ENCODE results near the gene WDR3. TPM values are rescaled to one million over a fixed set of nuclear protein-coding genes. Genes with fewer than 3 reads are reported as not detected.

The WDR3 gene
- total RNA-seq, 2 experiments from 2014 or later = 27.8 to 38.5 TPM

Other genes with a start within 250 kb of the WDR3 start
- 10 to 100 TPM; 21.9 to 22.5 TPM for gene GDAP2, start 118 bp upstream of the WDR3 start, total RNA-seq